Upper lobe of left lung (tissue), 4 donors: ENCODE results near the gene ARGLU1.

ENCODE experiments used
- POLR2A ChIP-seq, 4 donors: fragments of 450-650 bp; IDR thresholded peaks; one replicate each; pipeline ENCODE4 v1.5.1; 2016 to 2017; ENCODE audit warnings: antibody characterized with exemption in 4 of 4, mild to moderate bottlenecking in 2 of 4
- POLR2AphosphoS5 ChIP-seq, 2 donors: sonication (generic); formaldehyde crosslinking; IDR thresholded peaks; one replicate each; pipeline ENCODE4 v1.5.1; 2017; ENCODE audit warnings: antibody characterized with exemption in 2 of 2
- TF ChIP-seq, protein P1 (sequence below), 6 experiments: fragments of 450-650 bp in 4 of 6; fragments of 200-600 bp in 2 of 6; sonication (generic) in 2 of 6; IDR thresholded peaks; one replicate each; pipeline ENCODE4 v1.5.1; 2016 to 2019; ENCODE audit warnings: antibody characterized with exemption in 6 of 6

DNA sequence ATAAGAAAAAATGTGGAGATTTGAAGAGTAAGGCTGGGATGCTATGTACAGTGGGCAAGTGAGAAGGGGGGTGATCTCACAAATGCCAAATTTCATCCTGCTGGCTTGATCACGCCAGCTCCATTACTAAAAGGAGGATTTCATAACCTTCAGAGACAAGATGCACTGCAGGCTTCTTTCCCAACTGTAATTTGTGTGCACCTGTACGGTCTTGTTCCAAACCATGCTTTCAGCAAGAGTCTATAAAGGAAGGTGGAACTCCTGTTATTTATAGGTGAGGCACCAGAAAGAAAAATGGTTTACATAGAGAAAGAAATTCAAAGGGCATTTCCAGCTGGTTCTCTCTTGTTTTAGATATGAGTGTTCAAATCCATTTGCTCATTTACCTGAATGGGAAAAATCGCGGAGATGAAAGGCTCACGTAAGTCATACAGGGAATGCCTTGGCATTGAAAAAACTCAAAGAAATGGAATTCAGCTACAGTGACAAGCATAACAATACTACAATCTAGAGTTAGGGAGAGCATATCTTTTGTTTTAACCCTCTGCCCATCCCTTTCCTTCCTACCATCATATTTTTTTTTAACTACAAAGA is 45.7 kb downstream of the ARGLU1 start:
- TF ChIP-seq, protein P1, sequence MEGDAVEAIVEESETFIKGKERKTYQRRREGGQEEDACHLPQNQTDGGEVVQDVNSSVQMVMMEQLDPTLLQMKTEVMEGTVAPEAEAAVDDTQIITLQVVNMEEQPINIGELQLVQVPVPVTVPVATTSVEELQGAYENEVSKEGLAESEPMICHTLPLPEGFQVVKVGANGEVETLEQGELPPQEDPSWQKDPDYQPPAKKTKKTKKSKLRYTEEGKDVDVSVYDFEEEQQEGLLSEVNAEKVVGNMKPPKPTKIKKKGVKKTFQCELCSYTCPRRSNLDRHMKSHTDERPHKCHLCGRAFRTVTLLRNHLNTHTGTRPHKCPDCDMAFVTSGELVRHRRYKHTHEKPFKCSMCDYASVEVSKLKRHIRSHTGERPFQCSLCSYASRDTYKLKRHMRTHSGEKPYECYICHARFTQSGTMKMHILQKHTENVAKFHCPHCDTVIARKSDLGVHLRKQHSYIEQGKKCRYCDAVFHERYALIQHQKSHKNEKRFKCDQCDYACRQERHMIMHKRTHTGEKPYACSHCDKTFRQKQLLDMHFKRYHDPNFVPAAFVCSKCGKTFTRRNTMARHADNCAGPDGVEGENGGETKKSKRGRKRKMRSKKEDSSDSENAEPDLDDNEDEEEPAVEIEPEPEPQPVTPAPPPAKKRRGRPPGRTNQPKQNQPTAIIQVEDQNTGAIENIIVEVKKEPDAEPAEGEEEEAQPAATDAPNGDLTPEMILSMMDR (IDR thresholded peaks at IDR 0.05), result no peak
- TF ChIP-seq POLR2A (IDR thresholded peaks at IDR 0.05) (no peak), POLR2AphosphoS5 (IDR thresholded peaks at IDR 0.05) (no peak)
